Astrocyte (in vitro differentiated cells and primary cell): Measurements from ENCODE around the gene MLN.

Experiments
- CTCF ChIP-seq: IDR thresholded peaks from 2 replicates; pipeline ENCODE4 v1.5.1; 2011; ENCODE audit warnings: low read depth, mild to moderate bottlenecking, inconsistent platforms, low read length, moderate library complexity; ENCODE audit not compliant: insufficient read depth
- EZH2 ChIP-seq: IDR thresholded peaks from 2 replicates; pipeline ENCODE4 v1.6.1; 2012; ENCODE audit warnings: mild to moderate bottlenecking, low read length, inconsistent platforms; ENCODE audit not compliant: insufficient read depth

GRCh38 chr6:33755070-33755869 lies 48.5 kb downstream of the MLN start:
- no peak for TF ChIP-seq EZH2
- no peak for TF ChIP-seq CTCF
